PC-3 (cell line): Measurements from ENCODE around the gene RPS26.

Source experiments
- CTCF ChIP-seq: fragments of 300-600 bp; sonication (generic); conservative IDR thresholded peaks from 2 replicates; pipeline ENCODE4 v1.5.1; 2017; ENCODE audit warnings: antibody characterized with exemption, low read depth, mild to moderate bottlenecking, low read length
- EZH2 ChIP-seq: fragments of 300-600 bp; sonication (generic); IDR thresholded peaks from one replicate; pipeline ENCODE4 v1.6.1; 2017; ENCODE audit warnings: antibody characterized with exemption, mild to moderate bottlenecking, low read length; ENCODE audit not compliant: unreplicated experiment

- TF ChIP-seq CTCF: no peak
- no peak for TF ChIP-seq EZH2
Observed at GRCh38 chr12:56038022-56038655, 3.6 kb upstream of the RPS26 start.
